MM.1S (cell line): ENCODE measurements around the gene LRRC27.

Experiments used
- DNase-seq: peaks from one replicate; pipeline ENCODE4 v3.0.0-alpha.2; 2015
- H2AFZ ChIP-seq: fragments of 300-600 bp; sonication (generic); 2 replicates; pipeline ENCODE4 v1.6.0; 2016; ENCODE audit warnings: antibody characterized with exemption, low read length
- H3F3A ChIP-seq: fragments of 300-600 bp; sonication (generic); 2 replicates; pipeline ENCODE4 v1.6.1; 2016; ENCODE audit warnings: mild to moderate bottlenecking, antibody characterized with exemption, low read length, moderate library complexity, mixed read lengths; ENCODE audit not compliant: insufficient read depth
- H3K27ac ChIP-seq: fragments of 300-600 bp; sonication (generic); 2 replicates; pipeline ENCODE4 v1.5.1; 2016; ENCODE audit warnings: mild to moderate bottlenecking, low read length
- H3K27me3 ChIP-seq: fragments of 300-600 bp; sonication (generic); replicated peaks from 2 replicates; pipeline ENCODE4 v1.6.0; 2016; ENCODE audit warnings: low read length; ENCODE audit not compliant: insufficient read depth
- H3K36me3 ChIP-seq: fragments of 300-600 bp; sonication (generic); replicated peaks from 2 replicates; pipeline ENCODE4 v1.6.1; 2016; ENCODE audit warnings: mild to moderate bottlenecking, low read length, mixed read lengths; ENCODE audit not compliant: insufficient read depth
- H3K4me1 ChIP-seq: fragments of 300-600 bp; sonication (generic); 2 replicates; pipeline ENCODE4 v1.6.1; 2016; ENCODE audit warnings: low read length, mixed read lengths
- H3K4me2 ChIP-seq: fragments of 300-600 bp; sonication (generic); 2 replicates; pipeline ENCODE4 v1.6.0; 2016; ENCODE audit warnings: low read depth, low read length
- H3K4me3 ChIP-seq: fragments of 300-600 bp; sonication (generic); 2 replicates; pipeline ENCODE4 v1.5.1; 2016; ENCODE audit warnings: low read length, mixed read lengths
- H3K79me2 ChIP-seq: fragments of 300-600 bp; sonication (generic); 2 replicates; pipeline ENCODE4 v1.6.1; 2016; ENCODE audit warnings: mixed run types, low read length, mixed read lengths
- H3K9ac ChIP-seq: fragments of 300-600 bp; sonication (generic); 2 replicates; pipeline ENCODE4 v1.6.1; 2016; ENCODE audit warnings: low read length, mixed read lengths
- H3K9me2 ChIP-seq: fragments of 300-600 bp; sonication (generic); replicated peaks from 2 replicates; pipeline ENCODE4 v1.6.1; 2016; ENCODE audit warnings: mild to moderate bottlenecking, low read length, mixed read lengths; ENCODE audit not compliant: insufficient read depth
- H3K9me3 ChIP-seq: fragments of 300-600 bp; sonication (generic); replicated peaks from 2 replicates; pipeline ENCODE4 v1.6.1; 2016; ENCODE audit warnings: mild to moderate bottlenecking, low read length, mixed read lengths; ENCODE audit not compliant: insufficient read depth
- H4K20me1 ChIP-seq: fragments of 300-600 bp; sonication (generic); 2 replicates; pipeline ENCODE4 v1.6.1; 2016; ENCODE audit warnings: mild to moderate bottlenecking, low read length, moderate library complexity, mixed read lengths; ENCODE audit not compliant: insufficient read depth
- EZH2 ChIP-seq: fragments of 300-600 bp; sonication (generic); optimal IDR thresholded peaks from 2 replicates; pipeline ENCODE3; 2017; ENCODE audit warnings: low read depth, mild to moderate bottlenecking, antibody characterized with exemption, low read length, mixed read lengths
- EZH2phosphoT487 ChIP-seq: fragments of 300-600 bp; sonication (generic); IDR thresholded peaks from 2 replicates; pipeline ENCODE4 v1.6.1; 2018; ENCODE audit warnings: antibody characterized with exemption, low read length
- TF ChIP-seq, protein P1 (sequence below): fragments of 300-600 bp; sonication (generic); IDR thresholded peaks from 2 replicates; pipeline ENCODE4 v1.5.1; 2016; ENCODE audit warnings: antibody characterized with exemption, low read length, mixed read lengths

LRRC27 gene

DNA sequence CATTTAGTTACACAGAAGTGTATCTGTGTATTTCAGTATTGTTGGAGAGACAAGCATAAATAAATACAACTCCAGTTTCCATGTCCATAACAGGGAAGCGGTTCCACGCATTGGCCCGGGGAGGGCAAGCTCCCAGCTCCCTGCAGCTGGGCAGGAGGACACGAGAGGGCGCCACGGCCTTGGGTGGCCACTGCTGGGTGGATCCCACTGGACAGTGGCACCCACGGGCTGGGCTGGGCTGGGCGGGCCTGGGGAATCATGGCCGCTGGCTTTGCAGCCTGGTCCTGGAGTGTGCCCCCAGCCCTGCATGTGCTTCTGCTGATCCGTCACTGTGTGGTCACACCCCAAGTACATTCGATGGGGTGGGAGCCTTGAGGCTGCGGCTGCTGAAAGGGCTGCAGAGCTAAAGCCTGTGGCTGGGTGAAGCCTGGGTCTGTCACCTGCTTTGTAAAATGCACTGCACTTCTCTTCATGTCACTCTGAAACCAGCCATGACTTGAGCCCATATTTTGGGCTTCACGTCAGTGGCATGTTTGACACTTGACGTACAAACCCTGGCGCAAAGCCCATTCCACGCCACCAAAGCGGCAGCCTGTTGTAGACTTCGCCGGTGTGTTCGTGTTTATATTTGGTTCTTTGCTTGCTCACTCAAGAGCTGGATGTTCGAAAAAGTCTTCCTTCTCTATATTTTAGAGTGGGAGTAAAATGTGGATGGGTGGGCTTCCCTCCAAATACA is 27.5 kb downstream of the LRRC27 start:
- H3K4me2 ChIP-seq: no peak overlapping the region
- TF ChIP-seq, protein P1, sequence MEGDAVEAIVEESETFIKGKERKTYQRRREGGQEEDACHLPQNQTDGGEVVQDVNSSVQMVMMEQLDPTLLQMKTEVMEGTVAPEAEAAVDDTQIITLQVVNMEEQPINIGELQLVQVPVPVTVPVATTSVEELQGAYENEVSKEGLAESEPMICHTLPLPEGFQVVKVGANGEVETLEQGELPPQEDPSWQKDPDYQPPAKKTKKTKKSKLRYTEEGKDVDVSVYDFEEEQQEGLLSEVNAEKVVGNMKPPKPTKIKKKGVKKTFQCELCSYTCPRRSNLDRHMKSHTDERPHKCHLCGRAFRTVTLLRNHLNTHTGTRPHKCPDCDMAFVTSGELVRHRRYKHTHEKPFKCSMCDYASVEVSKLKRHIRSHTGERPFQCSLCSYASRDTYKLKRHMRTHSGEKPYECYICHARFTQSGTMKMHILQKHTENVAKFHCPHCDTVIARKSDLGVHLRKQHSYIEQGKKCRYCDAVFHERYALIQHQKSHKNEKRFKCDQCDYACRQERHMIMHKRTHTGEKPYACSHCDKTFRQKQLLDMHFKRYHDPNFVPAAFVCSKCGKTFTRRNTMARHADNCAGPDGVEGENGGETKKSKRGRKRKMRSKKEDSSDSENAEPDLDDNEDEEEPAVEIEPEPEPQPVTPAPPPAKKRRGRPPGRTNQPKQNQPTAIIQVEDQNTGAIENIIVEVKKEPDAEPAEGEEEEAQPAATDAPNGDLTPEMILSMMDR: no peak
- TF ChIP-seq EZH2phosphoT487 (no peak), EZH2 (no peak)
- no peaks in the 10 kb centered on the region for H3K9me3 ChIP-seq

DNA sequence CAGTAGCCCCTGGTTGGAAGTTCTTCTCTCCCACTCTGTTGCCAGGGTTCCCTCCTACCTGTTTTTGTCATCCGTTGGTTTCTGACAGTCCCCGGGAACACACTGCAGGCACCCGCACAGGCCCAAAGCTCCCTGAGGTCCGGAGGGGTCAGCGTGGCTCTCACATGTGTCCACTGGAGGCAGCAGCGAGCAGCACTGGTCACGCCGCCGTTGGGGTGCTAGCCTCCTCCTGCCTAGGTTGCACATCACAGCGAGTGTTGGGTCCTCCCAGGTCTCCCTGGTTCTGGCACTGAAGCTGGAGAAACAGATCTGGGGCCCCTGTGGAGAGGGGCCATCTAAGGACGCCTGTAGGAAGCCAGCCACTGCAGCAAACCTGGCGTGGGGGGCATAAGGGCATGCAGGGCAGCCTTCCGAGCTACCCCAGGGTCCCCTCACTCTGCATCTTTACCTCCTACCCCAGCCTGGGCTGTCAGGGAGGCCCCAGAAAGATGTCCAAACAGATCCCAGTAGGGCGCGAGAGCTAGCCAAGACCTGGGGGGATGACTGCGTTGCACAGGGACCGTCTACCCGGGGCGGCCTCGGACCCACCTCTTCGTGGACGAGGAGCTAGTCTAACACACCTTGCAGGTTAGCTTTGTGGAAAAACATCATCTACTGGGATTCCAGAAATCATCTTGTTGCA is 28.9 kb downstream of the LRRC27 start:
- 0 out of 2 replicates have a peak, but pooled peaks cover 7% of the 10 kb centered on the region for H3K27me3 ChIP-seq
- peak; percentile 16 for DNase-seq
- no peaks in the 10 kb centered on the region for H3K9me3 ChIP-seq
- H2AFZ ChIP-seq: no peak overlapping the region
- no peaks in the 10 kb centered on the region for H3K36me3 ChIP-seq
- H3K27ac ChIP-seq: no peak overlapping the region
- no peaks in the 10 kb centered on the region for H4K20me1 ChIP-seq
- no peak overlapping the region for H3K9ac ChIP-seq
- no peaks in the 10 kb centered on the region for H3F3A ChIP-seq
- no peak for TF ChIP-seq EZH2
- TF ChIP-seq, protein P1: peak; percentile 49
- H3K4me1 ChIP-seq: no peaks in the 10 kb centered on the region
- H3K9me2 ChIP-seq: no peaks in the 10 kb centered on the region
- H3K4me2 ChIP-seq: no peak overlapping the region
- no peaks in the 10 kb centered on the region for H3K79me2 ChIP-seq
- H3K4me3 ChIP-seq: no peak overlapping the region

More for the DNA sequence above, 27.5 kb downstream of the LRRC27 start:
- Histone ChIP-seq H3K27me3 (0 out of 2 replicates have a peak, but pooled peaks cover 7% of the 10 kb centered on the region), H3K9me2 (no peaks in the 10 kb centered on the region), H3F3A (no peaks in the 10 kb centered on the region), H3K9ac (no peak overlapping the region), H3K79me2 (no peaks in the 10 kb centered on the region), H3K27ac (no peak overlapping the region), H2AFZ (no peak overlapping the region), H3K36me3 (no peaks in the 10 kb centered on the region), H3K4me3 (no peak overlapping the region), H4K20me1 (no peaks in the 10 kb centered on the region), H3K4me1 (no peaks in the 10 kb centered on the region)
- no peak for DNase-seq

DNA sequence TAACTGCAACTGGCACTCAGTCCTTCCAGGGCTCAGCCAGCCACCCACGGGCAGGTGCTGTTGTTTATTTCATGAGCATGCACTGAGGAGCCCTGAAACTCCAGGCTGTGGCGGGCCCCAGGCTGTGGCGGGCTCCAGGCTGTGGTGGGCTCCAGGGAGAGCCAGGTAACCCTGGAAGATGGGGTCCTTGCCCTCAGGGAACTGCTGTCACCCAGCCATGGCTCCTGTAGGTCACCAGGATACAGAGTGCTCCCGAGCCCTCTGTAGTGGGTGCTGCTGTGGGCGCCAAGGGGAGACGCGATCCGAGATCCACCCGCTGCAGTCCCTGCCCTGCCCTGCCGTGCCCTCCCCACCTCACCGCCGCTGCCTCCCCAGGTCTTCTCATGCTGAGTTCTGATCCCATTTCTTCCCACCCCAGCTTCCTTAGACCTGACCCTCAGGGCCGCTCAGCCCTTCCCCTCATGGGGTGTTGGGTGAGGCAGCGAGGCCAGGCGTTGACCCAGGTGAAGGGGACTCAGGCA is 29.6 kb downstream of the LRRC27 start:
- H3K36me3 ChIP-seq: no peaks in the 10 kb centered on the region
- H3F3A ChIP-seq: no peaks in the 10 kb centered on the region
- no peak overlapping the region for H3K4me2 ChIP-seq
- H3K4me3 ChIP-seq: no peak overlapping the region
- H3K4me1 ChIP-seq: no peaks in the 10 kb centered on the region
- no peaks in the 10 kb centered on the region for H3K79me2 ChIP-seq
- no peak overlapping the region for H3K9ac ChIP-seq
- H2AFZ ChIP-seq: no peak overlapping the region
- no peak overlapping the region for H3K27ac ChIP-seq
- H3K27me3 ChIP-seq: 0 out of 2 replicates have a peak, but pooled peaks cover 7% of the 10 kb centered on the region
- no peaks in the 10 kb centered on the region for H4K20me1 ChIP-seq
- no peak for DNase-seq
- TF ChIP-seq EZH2: no peak
- TF ChIP-seq, protein P1: no peak
- H3K9me2 ChIP-seq: no peaks in the 10 kb centered on the region
- H3K9me3 ChIP-seq: no peaks in the 10 kb centered on the region
